CD4-positive, alpha-beta T cell (primary cell): ENCODE results near the gene LTA4H. TPM values are rescaled to one million over a fixed set of nuclear protein-coding genes. Genes with fewer than 3 reads are reported as not detected.
"Not testable (repeated sequence)": the region's sequence is repeated elsewhere in the genome, so short reads cannot be mapped to it uniquely, and the experiment has no call there.

Source experiments
- ATAC-seq: fragments of 200-7000 bp; cut with Tn5 transposase; one replicate; pipeline ENCODE4 v1.10.0; 2022; ENCODE audit warnings: mild to moderate bottlenecking; ENCODE audit not compliant: poor library complexity
- CTCF ChIA-PET: fragments of 350-600 bp; sonication (Branson Sonifier 250); formaldehyde crosslinking; loops from one replicate; lab custom pipeline; 2021; ENCODE audit warnings: antibody characterized with exemption, inconsistent platforms; lab: Charles Lee
- POLR2A ChIA-PET: fragments of 350-600 bp; sonication (Branson Sonifier 250); formaldehyde crosslinking; loops from one replicate; lab custom pipeline; 2021; ENCODE audit warnings: antibody characterized with exemption, inconsistent platforms; lab: Charles Lee
- DNase-seq, 14 experiments: peaks; one replicate each; pipeline ENCODE4 v3.0.0-alpha.2; 2013 to 2020; ENCODE audit warnings: mixed read lengths in 2 of 14
- H3K27ac ChIP-seq, 2 donors: one replicate each; pipeline versions ENCODE4 v1.5.1 to v1.7.0; 2013; ENCODE audit warnings: low read length in 2 of 2, low read depth in 1 of 2, mild to moderate bottlenecking in 1 of 2
- H3K27me3 ChIP-seq, 2 experiments: 1 replicate in 1 of 2; 2 replicates in 1 of 2; pipeline versions ENCODE4 v1.6.1 to v1.7.0; 2013; ENCODE audit warnings: low read length in 2 of 2, control low read depth in 1 of 2, mild to moderate bottlenecking in 1 of 2, moderate library complexity in 1 of 2; ENCODE audit not compliant: insufficient read depth in 2 of 2, control insufficient read depth in 1 of 2
- H3K36me3 ChIP-seq: one replicate; pipeline ENCODE4 v1.6.1; 2013; ENCODE audit warnings: low read length, control low read depth; ENCODE audit not compliant: insufficient read depth
- H3K4me1 ChIP-seq: one replicate; pipeline ENCODE4 v1.6.1; 2013; ENCODE audit warnings: low read length, control low read depth; ENCODE audit not compliant: insufficient read depth
- H3K4me3 ChIP-seq: one replicate; pipeline ENCODE4 v1.5.1; 2013; ENCODE audit warnings: mild to moderate bottlenecking, low read length, moderate library complexity
- H3K9me3 ChIP-seq, 2 experiments: 1 replicate in 1 of 2; 2 replicates in 1 of 2; pipeline versions ENCODE4 v1.6.1 to v1.7.0; 2013; ENCODE audit warnings: low read length in 2 of 2, mild to moderate bottlenecking in 2 of 2, control low read depth in 1 of 2, moderate library complexity in 1 of 2; ENCODE audit not compliant: control insufficient read depth in 1 of 2, insufficient read depth in 1 of 2
- H3K27ac Mint-ChIP-seq: one replicate; pipeline ENCODE4 v1.8.0; 2020; ENCODE audit warnings: mixed read lengths
- H3K27me3 Mint-ChIP-seq: one replicate; pipeline ENCODE4 v1.8.0; 2021; ENCODE audit warnings: mixed read lengths
- H3K36me3 Mint-ChIP-seq: one replicate; pipeline ENCODE4 v1.8.0; 2021; ENCODE audit warnings: low read depth, mixed read lengths
- H3K4me1 Mint-ChIP-seq: one replicate; pipeline ENCODE4 v1.8.0; 2021; ENCODE audit warnings: low read depth, mixed read lengths
- H3K4me3 Mint-ChIP-seq: one replicate; pipeline ENCODE4 v1.8.0; 2020; ENCODE audit warnings: mild to moderate bottlenecking, mixed read lengths
- H3K9me3 Mint-ChIP-seq: one replicate; pipeline ENCODE4 v1.8.0; 2020; ENCODE audit warnings: mixed read lengths
- CTCF ChIP-seq: fragments of 200-600 bp; IDR thresholded peaks from one replicate; pipeline ENCODE4 v1.8.0; 2022; ENCODE audit warnings: antibody characterized with exemption, mild to moderate bottlenecking
- intact Hi-C, 2 experiments: fragments of 100-400 bp; cut with DNase I in 1 of 2; cut with micrococcal nuclease in 1 of 2; formaldehyde crosslinking; loops; one replicate each; pipeline versions ENCODE4 v1.15.1 to v1.9.0; 2023 to 2025; cut with DNase I, micrococcal nuclease
- total RNA-seq, 174 experiments: library from RNA in 2 of 174; stranded (reverse) in 2 of 174; gene quantifications; one replicate each; pipeline ENCODE4 v1.2.3 and lab custom pipeline; 2021 to 2026

The LTA4H gene
- total RNA-seq, 2 experiments from 2014 or later, result 43.0 to 44.0 TPM

- no peak overlapping the region for H3K4me3 Mint-ChIP-seq
- peaks cover 17% of the 10 kb centered on the region for H3K36me3 Mint-ChIP-seq
- no peaks in the 10 kb centered on the region for H3K27me3 Mint-ChIP-seq
- DNase-seq (no peak), ATAC-seq (no peak)
- Histone ChIP-seq H3K36me3 (peaks cover 5% of the 10 kb centered on the region), H3K9me3 (no peaks in the 10 kb centered on the region), H3K27ac (no peak overlapping the region), H3K4me3 (no peak overlapping the region), H3K27me3 (no peaks in the 10 kb centered on the region), H3K4me1 (no peaks in the 10 kb centered on the region)
- TF ChIP-seq CTCF, result no peak
- intact Hi-C loops, result no loop called here
- no peaks in the 10 kb centered on the region for H3K9me3 Mint-ChIP-seq
- no peaks in the 10 kb centered on the region for H3K4me1 Mint-ChIP-seq
- ChIA-PET POLR2A (interaction anchor here (1.1 kb wide), 1 partner anchor 28 kb away, joined by 3 read pairs; the partner anchor contains the start of gene CCDC38), CTCF (no interaction called here)
- H3K27ac Mint-ChIP-seq, result no peak overlapping the region
Observed at GRCh38 chr12:95970905-95971304, 64.5 kb downstream of the LTA4H start.

GRCh38 chr12:95969116-95969515, 66.3 kb downstream of the LTA4H start:
- intact Hi-C loops, POLR2A ChIA-PET, H3K4me1 Mint-ChIP-seq, H3K4me3 ChIP-seq, H3K4me1 ChIP-seq, H3K27me3 ChIP-seq, H3K9me3 ChIP-seq, H3K4me3 Mint-ChIP-seq, H3K27ac Mint-ChIP-seq, ATAC-seq, H3K27ac ChIP-seq, DNase-seq, CTCF ChIA-PET, H3K27me3 Mint-ChIP-seq, H3K36me3 ChIP-seq, H3K9me3 Mint-ChIP-seq: not testable (repeated sequence)
- peaks cover 17% of the 10 kb centered on the region for H3K36me3 Mint-ChIP-seq

- H3K4me3 ChIP-seq, result no peak overlapping the region
- H3K4me1 ChIP-seq, result no peaks in the 10 kb centered on the region
- H3K27ac ChIP-seq, result no peak overlapping the region
- ChIA-PET POLR2A (interaction anchor here (0.6 kb wide), 1 partner anchor 39 kb away, joined by 3 read pairs; no protein-coding TSS in a partner anchor), CTCF (no interaction called here)
- Mint-ChIP-seq H3K27me3 (no peaks in the 10 kb centered on the region), H3K36me3 (peaks cover 22% of the 10 kb centered on the region), H3K9me3 (no peaks in the 10 kb centered on the region), H3K4me1 (no peaks in the 10 kb centered on the region), H3K27ac (no peak overlapping the region), H3K4me3 (no peak overlapping the region)
- H3K27me3 ChIP-seq, result no peaks in the 10 kb centered on the region
- TF ChIP-seq CTCF, result no peak
- no peaks in the 10 kb centered on the region for H3K9me3 ChIP-seq
- intact Hi-C loops, result no loop called here
- no peak for DNase-seq
- ATAC-seq, result no peak
- peaks cover 5% of the 10 kb centered on the region for H3K36me3 ChIP-seq
Observed at GRCh38 chr12:95967301-95967700, 68.1 kb downstream of the LTA4H start.

- no peak overlapping the region for H3K27ac ChIP-seq
- no peak overlapping the region for H3K4me3 Mint-ChIP-seq
- H3K4me3 ChIP-seq, result no peak overlapping the region
- DNase-seq, result no peak
- no peaks in the 10 kb centered on the region for H3K9me3 ChIP-seq
- POLR2A ChIA-PET, result interaction anchor here (0.6 kb wide), 1 partner anchor 40 kb away, joined by 3 read pairs; no protein-coding TSS in a partner anchor
- no peaks in the 10 kb centered on the region for H3K27me3 ChIP-seq
- no peak for ATAC-seq
- CTCF ChIA-PET, result no interaction called here
- H3K4me1 ChIP-seq, result no peaks in the 10 kb centered on the region
- H3K27ac Mint-ChIP-seq, result no peak overlapping the region
- no peaks in the 10 kb centered on the region for H3K4me1 Mint-ChIP-seq
- no peak for TF ChIP-seq CTCF
- intact Hi-C loops, result no loop called here
- H3K9me3 Mint-ChIP-seq, result no peaks in the 10 kb centered on the region
- H3K36me3 Mint-ChIP-seq, result peaks cover 22% of the 10 kb centered on the region
- H3K27me3 Mint-ChIP-seq, result no peaks in the 10 kb centered on the region
- peaks cover 5% of the 10 kb centered on the region for H3K36me3 ChIP-seq
Observed at GRCh38 chr12:95966287-95966870, 69.0 kb downstream of the LTA4H start.
